ENCODE measurements around the gene PHACTR4. TPM values are rescaled to one million over a fixed set of nuclear protein-coding genes. Genes with fewer than 3 reads are reported as not detected.

PHACTR4 gene
- total and polyA plus RNA-seq, 2 experiments from 2014 or later: 35.4 to 47.1 TPM

- Histone ChIP-seq H3K4me3 (peak overlapping the region; percentile 86), H3K4me1 (ENCODE audit: insufficient read depth) (peaks cover 22% of the 10 kb centered on the region), H3K27ac (ENCODE audit: low read depth) (peak overlapping the region; percentile 100), H3K4me2 (peak overlapping the region; percentile 99), H3K36me3 (ENCODE audit: insufficient read depth) (peaks cover 53% of the 10 kb centered on the region), H3K27me3 (ENCODE audit: insufficient read depth) (no peaks in the 10 kb centered on the region), H3K9me2 (ENCODE audit: insufficient read depth) (no peaks in the 10 kb centered on the region), H3F3A (replicated peaks; ENCODE audit: low read depth) (peaks cover 74% of the 10 kb centered on the region), H2AFZ (no peak overlapping the region), H3K79me2 (replicated peaks; ENCODE audit: insufficient read depth) (peaks cover 30% of the 10 kb centered on the region), H4K20me1 (replicated peaks; ENCODE audit: insufficient read depth) (peaks cover 7% of the 10 kb centered on the region)
- no peak for ATAC-seq
- no peak for DNase-seq (ENCODE audit: low spot score)
- peaks cover 93% of the 10 kb centered on the region for H3K36me3 Mint-ChIP-seq (ENCODE audit: low read depth)
- peaks cover 22% of the 10 kb centered on the region for H3K4me1 Mint-ChIP-seq
- peak overlapping the region; percentile 98 for H3K4me3 Mint-ChIP-seq
- peaks cover 67% of the 10 kb centered on the region; the same call in 2 of the 3 replicates for H3K9me3 Mint-ChIP-seq
- H3K27ac Mint-ChIP-seq: peak overlapping the region; percentile 98
- peaks cover 96% of the 10 kb centered on the region for H3K27me3 Mint-ChIP-seq (ENCODE audit: insufficient read depth, low read depth, poor library complexity)
- TF ChIP-seq POLR2AphosphoS5 (IDR thresholded peaks at IDR 0.05; ENCODE audit: low read depth) (peak; percentile 82), ZNF462 (CRISPR knock-in tag; IDR thresholded peaks at IDR 0.05) (peak; percentile 14; the same call in 1 of the 2 replicates), ETS1 (IDR thresholded peaks at IDR 0.05) (no peak)
Measured at GRCh38 chr1:28509705-28510272, 140.2 kb downstream of the PHACTR4 start.

Data from GM23338 (cell line).